GM12878 (cell line): Measurements from ENCODE around the gene SNX8. TPM values are rescaled to one million over a fixed set of nuclear protein-coding genes. Genes with fewer than 3 reads are reported as not detected.

Source experiments
- ATAC-seq: fragments of 200-7000 bp; cut with Tn5 transposase; 3 replicates; pipeline ENCODE4 v1.9.1; 2020; ENCODE audit warnings: mild to moderate bottlenecking, moderate library complexity
- BruUV-seq: library from RNA; stranded (reverse); fragments of 400-500 nt; replicated peaks from 2 replicates; lab custom pipeline; 2021; lab: Mats Ljungman, UMichigan
- CTCF ChIA-PET: fragments of 300-600 bp; sonication (Branson Sonifier 250); formaldehyde crosslinking; extraction: SDS; loops from one replicate; lab custom pipeline; 2021; ENCODE audit warnings: inconsistent platforms; lab: Yijun Ruan, JAX
- POLR2A ChIA-PET: fragments of 350-600 bp; formaldehyde crosslinking; extraction: SDS; loops from one replicate; lab custom pipeline; 2021; ENCODE audit warnings: inconsistent platforms; lab: Charles Lee
- RAD21 ChIA-PET: fragments of 300-600 bp; sonication (Branson Sonifier 250); formaldehyde crosslinking; loops from one replicate; lab custom pipeline; 2023; ENCODE audit warnings: antibody characterized with exemption; ENCODE audit not compliant: unreplicated experiment; lab: Charles Lee
- SMC1A ChIA-PET: fragments of 300-600 bp; sonication (Branson Sonifier 250); formaldehyde crosslinking; loops from one replicate; lab custom pipeline; 2023; ENCODE audit not compliant: unreplicated experiment, uncharacterized antibody; lab: Charles Lee
- DNase-seq: peaks from one replicate; pipeline ENCODE4 v3.0.0-alpha.2; 2011; ENCODE audit warnings: low read depth, low spot score
- FAIRE-seq: peaks from 3 replicates; lab custom pipeline; 2011; peaks lifted over from hg19 to GRCh38; lab: Jason Lieb, UNC
- H2AFZ ChIP-seq: 2 replicates; pipeline ENCODE4 v1.6.0; 2011; ENCODE audit warnings: low read depth, low read length, control low read depth; ENCODE audit not compliant: control insufficient read depth
- H3K27ac ChIP-seq: 2 replicates; pipeline ENCODE4 v1.5.1; 2011; ENCODE audit warnings: control low read depth; ENCODE audit not compliant: control insufficient read depth, insufficient read depth
- H3K27me3 ChIP-seq, 2 experiments: replicated peaks in 1 of 2; 2 replicates each; pipeline versions ENCODE4 v1.6.0 to v1.6.1; 2011; ENCODE audit warnings: low read length in 1 of 2; ENCODE audit not compliant: control insufficient read depth in 2 of 2, insufficient read depth in 2 of 2
- H3K36me3 ChIP-seq, 2 experiments: 2 replicates each; pipeline ENCODE4 v1.5.1; 2011; ENCODE audit warnings: low read length in 1 of 2; ENCODE audit not compliant: control insufficient read depth in 2 of 2, insufficient read depth in 2 of 2
- H3K4me1 ChIP-seq: 2 replicates; pipeline ENCODE4 v1.6.1; 2011; ENCODE audit warnings: mild to moderate bottlenecking, low read length, moderate library complexity, mixed read lengths; ENCODE audit not compliant: control insufficient read depth, insufficient read depth
- H3K4me2 ChIP-seq: 2 replicates; pipeline ENCODE4 v1.6.0; 2011; ENCODE audit warnings: control low read depth; ENCODE audit not compliant: control insufficient read depth, insufficient read depth
- H3K4me3 ChIP-seq: fragments of 200-600 bp; sonication (generic); 2 replicates; pipeline ENCODE4 v1.5.1; 2016
- H3K79me2 ChIP-seq: 2 replicates; pipeline ENCODE4 v1.6.0; 2011; ENCODE audit warnings: low read length; ENCODE audit not compliant: control insufficient read depth, insufficient read depth
- H3K9ac ChIP-seq: 2 replicates; pipeline ENCODE4 v1.8.0; 2011; ENCODE audit warnings: low read length, control low read depth, mixed read lengths; ENCODE audit not compliant: control insufficient read depth, insufficient read depth
- H3K9me3 ChIP-seq: replicated peaks from 3 replicates; pipeline ENCODE4 v1.5.1; 2011; ENCODE audit warnings: mild to moderate bottlenecking, low read length; ENCODE audit not compliant: control insufficient read depth, insufficient read depth
- H4K20me1 ChIP-seq: 2 replicates; pipeline ENCODE4 v1.6.0; 2011; ENCODE audit not compliant: control insufficient read depth, insufficient read depth
- BACH1 ChIP-seq: fragments of 450-650 bp; IDR thresholded peaks from 2 replicates; pipeline ENCODE4 v1.6.1; 2017; ENCODE audit warnings: mild to moderate bottlenecking, borderline replicate concordance
- CEBPZ ChIP-seq: fragments of 150-350 bp; IDR thresholded peaks from 2 replicates; pipeline ENCODE4 v1.6.1; 2016; ENCODE audit warnings: low read depth, low read length
- CTCF ChIP-seq, 3 experiments: IDR thresholded peaks in 2 of 3; conservative IDR thresholded peaks in 1 of 3; 2 replicates each; pipeline ENCODE4 v1.5.1; 2011; ENCODE audit warnings: low read depth in 3 of 3, low read length in 3 of 3, mild to moderate bottlenecking in 3 of 3, control low read depth in 2 of 3, moderate library complexity in 2 of 3, inconsistent platforms in 1 of 3, mixed read lengths in 1 of 3; ENCODE audit not compliant: control insufficient read depth in 2 of 3, insufficient read depth in 1 of 3; ENCODE audit errors: extremely low read depth in 1 of 3
- EZH2 ChIP-seq: IDR thresholded peaks from 2 replicates; pipeline ENCODE4 v1.6.1; 2012; ENCODE audit warnings: low read depth, mild to moderate bottlenecking, control low read depth, inconsistent platforms, low read length, borderline replicate concordance; ENCODE audit not compliant: control insufficient read depth
- JUNB ChIP-seq: IDR thresholded peaks from 2 replicates; pipeline ENCODE4 v1.6.1; 2016; ENCODE audit warnings: antibody characterized with exemption, mild to moderate bottlenecking
- MEF2A ChIP-seq: IDR thresholded peaks from 2 replicates; pipeline ENCODE4 v1.6.1; 2011; ENCODE audit warnings: low read depth, mild to moderate bottlenecking, low read length, moderate library complexity; ENCODE audit not compliant: insufficient read depth
- NFXL1 ChIP-seq: fragments of 450-650 bp; IDR thresholded peaks from 2 replicates; pipeline ENCODE4 v1.6.1; 2017; ENCODE audit warnings: antibody characterized with exemption, mild to moderate bottlenecking, borderline replicate concordance
- POLR2A ChIP-seq: IDR thresholded peaks from 2 replicates; pipeline ENCODE4 v1.6.1; 2011; ENCODE audit warnings: low read depth, mild to moderate bottlenecking, low read length
- RFX5 ChIP-seq: IDR thresholded peaks from 2 replicates; pipeline ENCODE4 v1.6.1; 2011; ENCODE audit warnings: low read depth, low read length, improper control_type of control experiment
- RUNX3 ChIP-seq: IDR thresholded peaks from 2 replicates; pipeline ENCODE4 v1.6.1; 2012; ENCODE audit warnings: low read length, inconsistent platforms
- SKIL ChIP-seq: fragments of 450-650 bp; IDR thresholded peaks from 2 replicates; pipeline ENCODE4 v1.6.1; 2017; ENCODE audit warnings: mild to moderate bottlenecking, low read depth, inconsistent platforms; ENCODE audit not compliant: poor library complexity, severe bottlenecking
- SMARCA5 ChIP-seq: fragments of 450-650 bp; IDR thresholded peaks from 2 replicates; pipeline ENCODE4 v1.6.1; 2017; ENCODE audit warnings: mild to moderate bottlenecking
- SMC3 ChIP-seq: IDR thresholded peaks from 2 replicates; pipeline ENCODE4 v1.6.1; 2011; ENCODE audit warnings: low read length, improper control_type of control experiment, borderline replicate concordance
- SRF ChIP-seq, 2 experiments: IDR thresholded peaks; 2 replicates each; pipeline ENCODE4 v1.6.1; 2011; ENCODE audit warnings: low read depth in 2 of 2, low read length in 2 of 2, mild to moderate bottlenecking in 1 of 2, moderate library complexity in 1 of 2
- TAF1 ChIP-seq: IDR thresholded peaks from 2 replicates; pipeline ENCODE4 v1.6.1; 2011; ENCODE audit warnings: mild to moderate bottlenecking, low read depth, low read length, borderline replicate concordance
- WGBS: methylation state at CpG from one replicate; pipeline ENCODE4 v1.1.6; 2016; ENCODE audit warnings: low lambda C conversion rate; ENCODE audit not compliant: insufficient replicate concordance, insufficient coverage; ENCODE audit errors: missing lambda C conversion rate; 5-methylcytosine and 5-hydroxymethylcytosine counted together
- in situ Hi-C: fragments of 300-500 bp; cut with MboI; formaldehyde crosslinking; loops from 9 replicates; pipeline ENCODE4 v1.14.3; 2018; ENCODE audit warnings: mixed read lengths
- intact Hi-C: fragments of 100-400 bp; cut with micrococcal nuclease; formaldehyde crosslinking; loops from one replicate; pipeline ENCODE4 v1.14.2; 2022; ENCODE audit not compliant: unreplicated experiment
- polyA plus RNA-seq, 11 experiments: library from polyadenylated mRNA; depleted of rRNA in 4 of 11; unstranded in 6 of 11; stranded (reverse) in 5 of 11; fragments of >200 nt; fragmentation: Nextera tagmentation in 4 of 11; fragmentation: Illumina TruSeq in 1 of 11; extraction: Ambion mirVana in 4 of 11; extraction: Trizol in 1 of 11; gene quantifications; 1 replicate in 1 of 11; 2 replicates in 10 of 11; pipeline versions ENCODE4 v1.2.1 to v1.2.3, GENCODE V29; 2011 to 2016; ENCODE audit warnings: inconsistent platforms in 2 of 11, missing spikeins in 2 of 11, low read depth in 1 of 11
- total RNA-seq, 4 experiments: library from RNA; depleted of rRNA in 3 of 4; stranded (reverse); fragments of >200 nt in 3 of 4; fragmentation: Illumina TruSeq in 1 of 4; extraction: Trizol in 1 of 4; gene quantifications; 2 replicates each; pipeline versions ENCODE4 v1.2.1 to v1.2.3, GENCODE V29; 2013 to 2021

SNX8 gene
- total and polyA plus RNA-seq, 10 of the 15 experiments (the other 5 are each of a cell fraction or from before 2014, with no cell fraction given): 6.4 to 210 (median 97.6) TPM

GRCh38 chr7:2255145-2256139, 58.8 kb downstream of the SNX8 start:
- Histone ChIP-seq H3K9me3 (no peaks in the 10 kb centered on the region), H2AFZ (no peak overlapping the region), H3K27me3 (no peaks in the 10 kb centered on the region), H3K27ac (no peak overlapping the region), H3K36me3 (peaks cover 10 to 42% of the 10 kb centered on the region in 2 experiments), H3K4me2 (peak overlapping the region; percentile 9; the same call in 1 of the 2 replicates), H3K79me2 (peaks cover 7% of the 10 kb centered on the region), H3K4me1 (peaks cover 28% of the 10 kb centered on the region), H3K9ac (no peak overlapping the region), H4K20me1 (no peaks in the 10 kb centered on the region), H3K4me3 (no peak overlapping the region)
- in situ Hi-C loops (no loop called here), intact Hi-C loops (no loop called here)
- no peak for DNase-seq
- CTCF ChIA-PET: no interaction called here
- BruUV-seq: no TSS peak
- RAD21 ChIA-PET: no interaction called here
- WGBS: 18% methylated on average over 33 of the region's 33 CpGs
- FAIRE-seq: no peak
- ATAC-seq: no peak
- POLR2A ChIA-PET: no interaction called here
- SMC1A ChIA-PET: interaction anchor here (1.9 kb wide), 1 partner anchor 57 kb away, joined by 4 read pairs; no protein-coding TSS in a partner anchor
- no peak for TF ChIP-seq BACH1
- TF ChIP-seq SRF (IDR thresholded peaks at IDR 0.05; ENCODE audit: low read depth in 2 of 2, low read length in 2 of 2): peak; percentile 13 to 63; a peak in 2 of 4 replicates
- TF ChIP-seq SKIL: no peak
- TF ChIP-seq JUNB: no peak
- TF ChIP-seq POLR2A: peak; percentile 10; the same call in 1 of the 2 replicates
- TF ChIP-seq RFX5: no peak
- no peak for TF ChIP-seq SMARCA5
- TF ChIP-seq CEBPZ: no peak
- TF ChIP-seq MEF2A: no peak
- no peak for TF ChIP-seq EZH2
- TF ChIP-seq TAF1: no peak
- TF ChIP-seq NFXL1: no peak
- peak; percentile 42; the same call in 1 of the 2 replicates for TF ChIP-seq RUNX3
- no peak for TF ChIP-seq CTCF (IDR thresholded peaks at IDR 0.05 in 2 of 3, conservative IDR thresholded peaks at IDR 0.05 in 1 of 3; ENCODE audit: control insufficient read depth in 2 of 3, extremely low read depth in 1 of 3, insufficient read depth in 1 of 3, low read depth in 3 of 3, low read length in 3 of 3)
- TF ChIP-seq SMC3: no peak
